GM12873 (cell line): ENCODE results near the gene RING1.

Source experiments
- CTCF ChIP-seq: IDR thresholded peaks from 2 replicates; pipeline ENCODE4 v1.5.1; 2012; ENCODE audit warnings: low read depth, mild to moderate bottlenecking, moderate library complexity, low read length, control low read depth; ENCODE audit not compliant: insufficient read depth; ENCODE audit errors: missing control alignments

RING1 gene

GRCh38 chr6:33197431-33198048 lies 10.8 kb upstream of the RING1 start:
- TF ChIP-seq CTCF = peak; percentile 86

- no peak for TF ChIP-seq CTCF
These were observed 10.0 kb upstream of the RING1 start for GRCh38 chr6:33198159-33198852.

- no peak for TF ChIP-seq CTCF
These were observed 9.4 kb upstream of the RING1 start for GRCh38 chr6:33198853-33199436.

- no peak for TF ChIP-seq CTCF
These were observed 8.5 kb upstream of the RING1 start for GRCh38 chr6:33199687-33200218.

GRCh38 chr6:33200219-33201146 lies 7.8 kb upstream of the RING1 start, which contains the start of the genes RXRB and SLC39A7:
RXRB (minus strand) TSS chr6:33200665; CDS start chr6:33200476, 189 bp downstream.
SLC39A7 (plus strand) TSS chr6:33200867; CDS start chr6:33201246, 379 bp downstream.
- TF ChIP-seq CTCF = no peak

- TF ChIP-seq CTCF = peak; percentile 34
These were observed 7.2 kb upstream of the RING1 start for GRCh38 chr6:33201147-33201545.
